ENCODE measurements around the gene IFRD2.

IFRD2 gene

GRCh38 chr3:50297896-50298725, 5.9 kb upstream of the IFRD2 start:
- H3K27me3 ChIP-seq (ENCODE audit: insufficient read depth, low read length, poor library complexity, severe bottlenecking): no peaks in the 10 kb centered on the region
- peaks cover 3% of the 10 kb centered on the region for H4K20me1 ChIP-seq (ENCODE audit: insufficient read depth, low read length, poor library complexity, severe bottlenecking)
- no peaks in the 10 kb centered on the region for H3K9me2 ChIP-seq (replicated peaks; ENCODE audit: low read depth, low read length)
- H3K79me2 ChIP-seq (ENCODE audit: insufficient read depth, low read length): peaks cover 19% of the 10 kb centered on the region; the same call in 1 of the 2 replicates
- TF ChIP-seq EZH2phosphoT487 (IDR thresholded peaks at IDR 0.05; ENCODE audit: borderline replicate concordance) (no peak), CTCF (conservative IDR thresholded peaks at IDR 0.05; ENCODE audit: low read length) (peak; percentile 51)
- H2AFZ ChIP-seq (ENCODE audit: low read length): no peak overlapping the region
- peaks cover 17% of the 10 kb centered on the region for H3K4me1 ChIP-seq (ENCODE audit: insufficient read depth, low read length, poor library complexity, severe bottlenecking)
- no peaks in the 10 kb centered on the region for H3K9me3 ChIP-seq (ENCODE audit: insufficient read depth, low read depth, low read length)
- no peaks in the 10 kb centered on the region for H3K36me3 ChIP-seq (ENCODE audit: insufficient read depth, low read length)
- H3K4me2 ChIP-seq (ENCODE audit: low read depth, low read length, poor library complexity, severe bottlenecking): peak overlapping the region; percentile 98
- H3K4me3 ChIP-seq (ENCODE audit: low read length, poor library complexity, severe bottlenecking): peak overlapping the region; percentile 78
- H3F3A ChIP-seq (ENCODE audit: low read depth): no peaks in the 10 kb centered on the region
- H3K9ac ChIP-seq (ENCODE audit: low read depth, low read length, poor library complexity, severe bottlenecking): peak overlapping the region; percentile 80

- Histone ChIP-seq H3K4me2 (ENCODE audit: low read depth, low read length, poor library complexity, severe bottlenecking) (peak overlapping the region; percentile 98), H3K27me3 (ENCODE audit: insufficient read depth, low read length, poor library complexity, severe bottlenecking) (no peaks in the 10 kb centered on the region), H4K20me1 (ENCODE audit: insufficient read depth, low read length, poor library complexity, severe bottlenecking) (peaks cover 3% of the 10 kb centered on the region), H3F3A (ENCODE audit: low read depth) (no peaks in the 10 kb centered on the region), H3K9ac (ENCODE audit: low read depth, low read length, poor library complexity, severe bottlenecking) (peak overlapping the region; percentile 80), H3K4me1 (ENCODE audit: insufficient read depth, low read length, poor library complexity, severe bottlenecking) (peaks cover 22% of the 10 kb centered on the region), H3K9me2 (replicated peaks; ENCODE audit: low read depth, low read length) (no peaks in the 10 kb centered on the region), H3K36me3 (ENCODE audit: insufficient read depth, low read length) (no peaks in the 10 kb centered on the region), H3K79me2 (ENCODE audit: insufficient read depth, low read length) (peaks cover 19% of the 10 kb centered on the region; the same call in 1 of the 2 replicates), H3K4me3 (ENCODE audit: low read length, poor library complexity, severe bottlenecking) (peak overlapping the region; percentile 78), H3K9me3 (ENCODE audit: insufficient read depth, low read depth, low read length) (no peaks in the 10 kb centered on the region), H2AFZ (ENCODE audit: low read length) (no peak overlapping the region)
- TF ChIP-seq CTCF (conservative IDR thresholded peaks at IDR 0.05; ENCODE audit: low read length) (no peak), EZH2phosphoT487 (IDR thresholded peaks at IDR 0.05; ENCODE audit: borderline replicate concordance) (no peak)
Measured at GRCh38 chr3:50297384-50297775, 5.2 kb upstream of the IFRD2 start.

- H3K9ac ChIP-seq (ENCODE audit: low read depth, low read length, poor library complexity, severe bottlenecking): peak overlapping the region; percentile 80
- H2AFZ ChIP-seq (ENCODE audit: low read length): no peak overlapping the region
- TF ChIP-seq EZH2phosphoT487 (IDR thresholded peaks at IDR 0.05; ENCODE audit: borderline replicate concordance) (no peak), CTCF (conservative IDR thresholded peaks at IDR 0.05; ENCODE audit: low read length) (no peak)
- H3F3A ChIP-seq (ENCODE audit: low read depth): no peaks in the 10 kb centered on the region
- H3K9me2 ChIP-seq (replicated peaks; ENCODE audit: low read depth, low read length): no peaks in the 10 kb centered on the region
- no peak overlapping the region for H3K4me3 ChIP-seq (ENCODE audit: low read length, poor library complexity, severe bottlenecking)
- H3K36me3 ChIP-seq (ENCODE audit: insufficient read depth, low read length): no peaks in the 10 kb centered on the region
- H3K9me3 ChIP-seq (ENCODE audit: insufficient read depth, low read depth, low read length): no peaks in the 10 kb centered on the region
- peaks cover 21% of the 10 kb centered on the region for H3K79me2 ChIP-seq (ENCODE audit: insufficient read depth, low read length)
- no peaks in the 10 kb centered on the region for H3K27me3 ChIP-seq (ENCODE audit: insufficient read depth, low read length, poor library complexity, severe bottlenecking)
- H3K4me1 ChIP-seq (ENCODE audit: insufficient read depth, low read length, poor library complexity, severe bottlenecking): peaks cover 22% of the 10 kb centered on the region
- peaks cover 3% of the 10 kb centered on the region for H4K20me1 ChIP-seq (ENCODE audit: insufficient read depth, low read length, poor library complexity, severe bottlenecking)
- H3K4me2 ChIP-seq (ENCODE audit: low read depth, low read length, poor library complexity, severe bottlenecking): peak overlapping the region; percentile 98
Measured at GRCh38 chr3:50296721-50297383, 4.6 kb upstream of the IFRD2 start.

Measured in Loucy (cell line).